ENCODE data around the gene IFT20. TPM values are rescaled to one million over a fixed set of nuclear protein-coding genes. Genes with fewer than 3 reads are reported as not detected.

The IFT20 gene
- total RNA-seq, result 10 to 100 TPM in 7 of 10 donors, 1 to 10 TPM in 3; 8.5 to 15.4 (median 10.8) TPM
- polyA plus RNA-seq, result 10 to 100 TPM; 16.8 to 38.2 TPM
- long read RNA-seq, donor 1, partial matches to known transcripts, result 3 of 12 reads
- long read RNA-seq, donor 1, other reads (novel, unspliced or antisense), result 1 of 12 reads
- long read RNA-seq, donor 2, partial matches to known transcripts, result 0 of 9 reads
- long read RNA-seq, donor 2, other reads (novel, unspliced or antisense), result 0 of 9 reads
- long read RNA-seq, donor 3, partial matches to known transcripts, result 0 of 6 reads
- long read RNA-seq, donor 3, other reads (novel, unspliced or antisense), result 0 of 6 reads

DNA sequence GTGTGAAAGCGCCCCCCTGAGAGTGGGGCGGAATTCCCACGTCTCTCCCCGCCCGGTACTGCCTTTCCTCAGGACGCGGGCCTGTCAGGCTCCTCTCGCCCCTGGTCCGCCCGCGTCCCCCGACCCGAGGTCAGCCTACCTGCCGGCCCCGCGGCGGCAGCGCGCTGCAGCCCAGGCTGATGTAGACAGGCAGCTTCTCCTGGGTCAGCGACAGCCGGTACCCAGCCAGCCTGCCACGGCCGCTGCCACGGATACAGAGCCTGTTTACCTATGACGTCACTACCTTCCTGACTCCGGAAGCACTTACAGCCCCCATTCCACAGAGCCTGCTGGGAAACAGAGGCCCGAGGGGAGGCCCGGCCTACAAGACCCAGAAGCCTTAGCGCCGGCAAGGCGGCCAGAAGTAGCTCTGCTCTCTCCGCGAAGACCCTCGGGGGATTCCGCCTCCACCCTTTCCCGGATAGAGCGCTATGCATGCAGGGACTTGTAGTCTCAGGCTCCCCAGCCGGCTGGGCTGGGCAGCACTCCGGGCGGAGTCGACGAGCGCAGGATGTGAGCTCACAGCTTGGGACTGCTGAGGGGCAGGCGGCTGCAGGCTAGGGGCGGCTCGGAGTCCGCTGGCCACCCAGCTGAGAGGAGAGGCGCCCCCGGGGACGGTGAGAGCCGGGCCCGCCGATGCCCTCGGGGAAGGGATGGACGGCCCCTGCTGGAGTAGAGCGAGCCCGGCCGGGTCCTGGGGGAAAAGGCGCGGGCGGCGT is at the start of gene IFT20, which contains the start of gene TNFAIP1:
IFT20 (minus strand) TSS at position 272 of the 758 bp plus-strand sequence. CDS start 3,487 bp downstream, outside the sequence.
TNFAIP1 (plus strand) TSS at position 561 of the 758 bp plus-strand sequence. CDS start 3,761 bp downstream, outside the sequence.
- peak in 1 of 9 donors; percentile 8 for TF ChIP-seq CTCF (IDR thresholded peaks at IDR 0.05)
- peaks cover 15 to 63% (median 57%) of the 10 kb centered on the region in 9 donors for H3K4me1 ChIP-seq

GRCh38 chr17:28385037-28385400 is 49.7 kb upstream of the IFT20 start:
- Histone ChIP-seq H3K4me3 (peak overlapping the region in 9 of 10 donors; percentile 33 to 65 (median 55)), H3K27ac (peak overlapping the region in 1 of 10 donors; percentile 66), H3K36me3 (peaks cover 0 to 41% (median 12%) of the 10 kb centered on the region in 9 donors), H3K4me1 (peaks cover 0 to 29% (median 10%) of the 10 kb centered on the region in 9 donors), H3K27me3 (peaks cover 0 to 12% (median 0%) of the 10 kb centered on the region in 7 donors), H3K9me3 (no peaks in the 10 kb centered on the region)
- WGBS, 2 donors, result 29 to 44% methylated on average over 29 of the region's 29 CpGs
- no peak for TF ChIP-seq CTCF (IDR thresholded peaks at IDR 0.05)
- intact Hi-C loops (cut with DNase I), result no loop called here
- DNase-seq, result no peak
- ATAC-seq, result peak in 6 of 8 donors; percentile 15 to 55 (median 30)

More for the DNA sequence above, at the start of gene IFT20, which contains the start of gene TNFAIP1:
- intact Hi-C loops (cut with DNase I), result loop anchor here in 3 of 10 donors (1.0 to 10.0 kb wide), 7 partner anchors 17 to 619 kb away; partner anchors contain the start of genes NLK (in 2 of the 3), PHF12 (in 2 of the 3), POLDIP2 (in 2 of the 3) and TMEM97 (in 2 of the 3)
- ATAC-seq (peak; percentile 95 to 97 (median 96)), DNase-seq (peak; percentile 98 to 99)
- Histone ChIP-seq H3K36me3 (peaks cover 0 to 40% (median 23%) of the 10 kb centered on the region in 9 donors), H3K27me3 (no peaks in the 10 kb centered on the region), H3K27ac (peak within 1 kb of the TSS; percentile 90 to 99 (median 98)), H3K4me3 (peak within 1 kb of the TSS; percentile 74 to 95 (median 88)), H3K9me3 (no peaks in the 10 kb centered on the region)
- 0% methylated on average over 62 of the region's 62 CpGs for WGBS, 2 donors

GRCh38 chr17:28384281-28385036 is 49.2 kb upstream of the IFT20 start:
- peaks cover 0 to 12% (median 0%) of the 10 kb centered on the region in 7 donors for H3K27me3 ChIP-seq
- H3K36me3 ChIP-seq, result peaks cover 0 to 35% (median 9%) of the 10 kb centered on the region in 9 donors
- 14 to 27% methylated on average over 56 of the region's 56 CpGs for WGBS, 2 donors

More at GRCh38 chr17:28384281-28385036, 49.2 kb upstream of the IFT20 start:
- DNase-seq (peak; percentile 36 to 42), ATAC-seq (peak; percentile 75 to 91 (median 87))
- Histone ChIP-seq H3K27ac (peak overlapping the region in 1 of 10 donors; percentile 66), H3K4me1 (peaks cover 0 to 29% (median 10%) of the 10 kb centered on the region in 9 donors), H3K4me3 (peak overlapping the region in 9 of 10 donors; percentile 33 to 65 (median 55)), H3K9me3 (no peaks in the 10 kb centered on the region)
- TF ChIP-seq CTCF (IDR thresholded peaks at IDR 0.05), result no peak
- intact Hi-C loops (cut with DNase I), result no loop called here
